Ishikawa (cell line): Measurements from ENCODE around the gene STEAP2.

Experiments used
- CEBPB ChIP-seq: IDR thresholded peaks from 2 replicates; pipeline ENCODE4 v1.6.1; 2012
- CREB1 ChIP-seq: IDR thresholded peaks from 2 replicates; pipeline ENCODE4 v1.6.1; 2012; ENCODE audit warnings: low read depth
- EP300 ChIP-seq: IDR thresholded peaks from 2 replicates; pipeline ENCODE4 v1.6.1; 2012; ENCODE audit warnings: borderline replicate concordance
- MAX ChIP-seq: IDR thresholded peaks from 2 replicates; pipeline ENCODE4 v1.6.1; 2012
- NFIC ChIP-seq: IDR thresholded peaks from 2 replicates; pipeline ENCODE4 v1.6.1; 2012
- RAD21 ChIP-seq: IDR thresholded peaks from 2 replicates; pipeline ENCODE4 v1.6.1; 2012; ENCODE audit warnings: low read depth
- REST ChIP-seq: IDR thresholded peaks from 2 replicates; pipeline ENCODE4 v1.6.1; 2012; ENCODE audit warnings: low read depth, mild to moderate bottlenecking
- TAF1 ChIP-seq: IDR thresholded peaks from 2 replicates; pipeline ENCODE4 v1.6.1; 2012; ENCODE audit warnings: low read depth, mild to moderate bottlenecking
- TCF12 ChIP-seq: IDR thresholded peaks from 2 replicates; pipeline ENCODE4 v1.6.1; 2012; ENCODE audit warnings: low read depth
- TEAD4 ChIP-seq: IDR thresholded peaks from 2 replicates; pipeline ENCODE4 v1.6.1; 2012
- YY1 ChIP-seq: IDR thresholded peaks from 2 replicates; pipeline ENCODE4 v1.6.1; 2012; ENCODE audit warnings: low read depth
- ZBTB7A ChIP-seq: IDR thresholded peaks from 2 replicates; pipeline ENCODE4 v1.6.1; 2012; ENCODE audit warnings: low read depth

GRCh38 chr7:90190995-90191394 lies 20.5 kb upstream of the STEAP2 start:
- no peak for TF ChIP-seq NFIC
- TF ChIP-seq ZBTB7A, result no peak
- no peak for TF ChIP-seq MAX
- no peak for TF ChIP-seq CREB1
- no peak for TF ChIP-seq YY1
- TF ChIP-seq CEBPB, result no peak
- TF ChIP-seq EP300, result no peak
- no peak for TF ChIP-seq TAF1
- no peak for TF ChIP-seq TEAD4
- TF ChIP-seq RAD21, result no peak
- TF ChIP-seq REST, result no peak
- no peak for TF ChIP-seq TCF12
